ENCODE data around the gene AK5.

DNA sequence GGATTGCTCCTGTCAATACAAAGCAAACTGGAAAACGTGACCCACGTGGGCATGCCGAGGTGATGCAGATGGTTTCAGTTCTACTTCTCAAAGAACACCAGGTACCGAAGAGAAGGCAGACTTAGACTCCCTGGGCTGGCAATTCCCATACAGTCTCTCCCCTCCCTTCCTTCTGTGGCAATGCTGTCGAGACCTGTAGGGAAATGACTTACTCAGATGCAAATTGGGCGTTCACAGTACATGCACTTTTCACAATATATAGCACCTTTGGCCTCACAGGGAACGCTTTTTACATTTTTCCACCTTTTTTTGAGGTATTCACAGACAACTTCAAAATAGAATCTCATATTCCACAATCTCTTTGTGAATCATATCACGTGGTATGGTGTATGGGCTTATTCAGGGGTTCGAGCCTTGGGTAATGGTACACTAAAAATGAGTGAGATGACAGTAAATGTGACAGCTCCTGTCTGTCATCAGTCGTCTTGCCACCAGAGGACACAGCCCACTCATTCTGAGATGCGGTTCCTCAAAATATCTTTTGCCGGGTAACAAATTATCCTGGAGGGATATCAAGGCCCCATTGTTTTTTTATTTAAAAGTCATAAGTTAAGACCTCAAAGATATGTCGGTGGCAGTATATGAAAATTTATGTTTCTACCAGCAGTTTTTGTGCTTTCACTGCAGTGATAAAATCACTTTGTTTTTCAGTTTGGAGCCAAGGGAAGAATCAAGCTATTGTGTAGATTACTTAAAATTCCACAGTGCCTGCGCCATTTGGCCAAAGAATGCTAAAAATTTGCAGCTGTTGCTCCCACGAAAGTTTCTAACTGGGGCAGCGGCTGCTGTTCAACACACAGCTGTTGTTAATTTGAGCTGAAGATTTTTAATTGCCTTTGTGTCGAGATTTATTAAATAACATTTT is 232.3 kb downstream of the AK5 start:
- TF ChIP-seq, protein P1, sequence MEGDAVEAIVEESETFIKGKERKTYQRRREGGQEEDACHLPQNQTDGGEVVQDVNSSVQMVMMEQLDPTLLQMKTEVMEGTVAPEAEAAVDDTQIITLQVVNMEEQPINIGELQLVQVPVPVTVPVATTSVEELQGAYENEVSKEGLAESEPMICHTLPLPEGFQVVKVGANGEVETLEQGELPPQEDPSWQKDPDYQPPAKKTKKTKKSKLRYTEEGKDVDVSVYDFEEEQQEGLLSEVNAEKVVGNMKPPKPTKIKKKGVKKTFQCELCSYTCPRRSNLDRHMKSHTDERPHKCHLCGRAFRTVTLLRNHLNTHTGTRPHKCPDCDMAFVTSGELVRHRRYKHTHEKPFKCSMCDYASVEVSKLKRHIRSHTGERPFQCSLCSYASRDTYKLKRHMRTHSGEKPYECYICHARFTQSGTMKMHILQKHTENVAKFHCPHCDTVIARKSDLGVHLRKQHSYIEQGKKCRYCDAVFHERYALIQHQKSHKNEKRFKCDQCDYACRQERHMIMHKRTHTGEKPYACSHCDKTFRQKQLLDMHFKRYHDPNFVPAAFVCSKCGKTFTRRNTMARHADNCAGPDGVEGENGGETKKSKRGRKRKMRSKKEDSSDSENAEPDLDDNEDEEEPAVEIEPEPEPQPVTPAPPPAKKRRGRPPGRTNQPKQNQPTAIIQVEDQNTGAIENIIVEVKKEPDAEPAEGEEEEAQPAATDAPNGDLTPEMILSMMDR (IDR thresholded peaks at IDR 0.05; ENCODE audit: low read depth, low read length): no peak
- TF ChIP-seq, protein P2, sequence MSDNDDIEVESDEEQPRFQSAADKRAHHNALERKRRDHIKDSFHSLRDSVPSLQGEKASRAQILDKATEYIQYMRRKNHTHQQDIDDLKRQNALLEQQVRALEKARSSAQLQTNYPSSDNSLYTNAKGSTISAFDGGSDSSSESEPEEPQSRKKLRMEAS (IDR thresholded peaks at IDR 0.05; ENCODE audit: low read depth, low read length): no peak

Measured in NB4 (cell line).